HG03108 (cell line): ENCODE measurements around the gene MAGI2.
"Not testable (repeated sequence)": the region's sequence is repeated elsewhere in the genome, so short reads cannot be mapped to it uniquely, and the experiment has no call there.

ENCODE experiments used
- ATAC-seq: cut with Tn5 transposase; IDR thresholded peaks from one replicate; pipeline ENCODE4 v1.9.1; 2021; ENCODE audit warnings: moderate library complexity; ENCODE audit not compliant: unreplicated experiment

The MAGI2 gene

GRCh38 chr7:78967561-78967960, 485.9 kb downstream of the MAGI2 start:
- ATAC-seq, result not testable (repeated sequence)

- ATAC-seq, result no peak
Measured at GRCh38 chr7:78967046-78967445, 486.4 kb downstream of the MAGI2 start.

GRCh38 chr7:78959477-78959876, 494.0 kb downstream of the MAGI2 start:
- no peak for ATAC-seq

GRCh38 chr7:78955329-78955728, 498.1 kb downstream of the MAGI2 start:
- no peak for ATAC-seq

- ATAC-seq, result no peak
Measured at GRCh38 chr7:78953726-78954363, 499.6 kb downstream of the MAGI2 start.

GRCh38 chr7:78953090-78953489, 500.4 kb downstream of the MAGI2 start:
- ATAC-seq, result no peak

GRCh38 chr7:78939669-78940068, 513.8 kb downstream of the MAGI2 start:
- ATAC-seq, result no peak

GRCh38 chr7:78924581-78924980, 528.9 kb downstream of the MAGI2 start:
- ATAC-seq, result no peak

- ATAC-seq, result no peak
Measured at GRCh38 chr7:78912781-78913180, 540.7 kb downstream of the MAGI2 start.

- no peak for ATAC-seq
Measured at GRCh38 chr7:78906735-78907134, 546.7 kb downstream of the MAGI2 start.

GRCh38 chr7:78905436-78905835, 548.0 kb downstream of the MAGI2 start:
- ATAC-seq, result no peak

GRCh38 chr7:78904983-78905382, 548.5 kb downstream of the MAGI2 start:
- no peak for ATAC-seq

- no peak for ATAC-seq
Measured at GRCh38 chr7:78901566-78901965, 551.9 kb downstream of the MAGI2 start.

- ATAC-seq, result no peak
Measured at GRCh38 chr7:78900806-78901205, 552.7 kb downstream of the MAGI2 start.

- ATAC-seq, result no peak
Measured at GRCh38 chr7:78895393-78895792, 558.1 kb downstream of the MAGI2 start.

- no peak for ATAC-seq
Measured at GRCh38 chr7:78879206-78879605, 574.3 kb downstream of the MAGI2 start.

GRCh38 chr7:78873117-78873516, 580.4 kb downstream of the MAGI2 start:
- no peak for ATAC-seq

- ATAC-seq, result no peak
Measured at GRCh38 chr7:78864339-78864738, 589.1 kb downstream of the MAGI2 start.

GRCh38 chr7:78863281-78863680, 590.2 kb downstream of the MAGI2 start:
- no peak for ATAC-seq

GRCh38 chr7:78862411-78862900, 591.0 kb downstream of the MAGI2 start:
- ATAC-seq, result no peak

GRCh38 chr7:78852951-78853350, 600.5 kb downstream of the MAGI2 start:
- no peak for ATAC-seq

- ATAC-seq, result no peak
Measured at GRCh38 chr7:78850093-78850740, 603.2 kb downstream of the MAGI2 start.

GRCh38 chr7:78845155-78845554, 608.3 kb downstream of the MAGI2 start:
- ATAC-seq, result no peak
